GM18517 (cell line): ENCODE results near the gene RP2.

ENCODE experiments used
- ATAC-seq: cut with Tn5 transposase; IDR thresholded peaks from one replicate; pipeline ENCODE4 v1.9.1; 2021; ENCODE audit warnings: mild to moderate bottlenecking, moderate library complexity; ENCODE audit not compliant: unreplicated experiment

The RP2 gene

DNA sequence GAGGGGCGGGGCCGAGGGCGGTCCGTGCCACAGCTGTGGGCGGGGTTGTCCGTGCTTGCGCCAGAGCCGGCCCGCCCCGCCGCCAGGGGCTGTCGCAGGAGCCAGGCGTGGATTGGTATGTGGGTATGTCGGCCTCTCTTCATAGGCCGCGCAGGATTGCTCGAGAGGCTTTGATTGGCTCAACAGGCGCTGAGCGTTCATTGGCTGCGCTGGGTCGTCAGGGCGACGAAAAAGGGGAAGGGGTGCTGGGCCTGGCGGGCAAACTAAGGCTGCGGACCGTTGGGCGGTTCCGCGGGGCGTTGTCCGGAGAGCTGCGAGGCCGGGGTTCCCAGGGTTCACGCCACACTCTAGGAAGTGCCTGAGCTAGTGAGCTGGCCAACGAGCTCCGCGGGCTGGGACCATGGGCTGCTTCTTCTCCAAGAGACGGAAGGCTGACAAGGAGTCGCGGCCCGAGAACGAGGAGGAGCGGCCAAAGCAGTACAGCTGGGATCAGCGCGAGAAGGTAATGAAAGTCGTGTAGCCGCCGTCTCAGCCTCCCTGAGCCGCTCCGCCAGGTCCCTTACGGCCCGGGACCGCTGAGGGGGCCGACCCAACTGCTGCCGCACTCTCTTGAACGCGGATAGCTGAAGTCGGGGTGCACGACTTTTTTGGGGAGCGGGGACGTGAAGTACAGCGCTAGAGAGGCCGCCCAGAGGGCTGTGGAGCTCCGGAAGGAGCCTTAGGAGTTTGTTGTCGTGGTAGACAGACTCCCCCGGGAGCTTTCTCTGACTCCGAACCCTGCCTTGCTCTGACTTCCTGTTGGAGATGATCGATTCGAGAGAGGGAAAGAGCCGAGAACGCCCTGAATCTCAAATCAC is at the start of gene RP2:
Gene RP2, plus strand, starts transcription at position 343 of the 857 bp plus-strand sequence. Its CDS starts 58 bp downstream, at position 401.
- peak; percentile 90 for ATAC-seq

DNA sequence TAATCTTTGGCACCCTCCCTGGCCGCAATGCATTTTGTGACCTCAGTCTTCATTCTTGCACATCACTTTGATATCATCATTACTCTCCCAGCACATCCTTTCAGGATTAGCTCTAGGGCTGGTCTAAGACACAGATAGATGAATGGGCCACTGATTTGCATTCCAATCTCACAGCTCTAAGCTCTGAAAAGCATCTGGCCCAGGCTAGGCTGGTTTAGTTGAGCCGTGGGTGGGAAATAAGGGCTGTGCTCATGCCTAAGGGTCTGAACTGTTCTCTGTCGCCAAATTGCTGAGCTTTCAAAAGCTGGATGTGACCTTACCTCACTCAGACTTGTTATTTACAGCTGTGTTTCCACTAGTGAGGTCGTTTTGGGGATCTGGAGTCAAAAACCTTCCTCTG is 47.9 kb upstream of the RP2 start:
- no peak for ATAC-seq

DNA sequence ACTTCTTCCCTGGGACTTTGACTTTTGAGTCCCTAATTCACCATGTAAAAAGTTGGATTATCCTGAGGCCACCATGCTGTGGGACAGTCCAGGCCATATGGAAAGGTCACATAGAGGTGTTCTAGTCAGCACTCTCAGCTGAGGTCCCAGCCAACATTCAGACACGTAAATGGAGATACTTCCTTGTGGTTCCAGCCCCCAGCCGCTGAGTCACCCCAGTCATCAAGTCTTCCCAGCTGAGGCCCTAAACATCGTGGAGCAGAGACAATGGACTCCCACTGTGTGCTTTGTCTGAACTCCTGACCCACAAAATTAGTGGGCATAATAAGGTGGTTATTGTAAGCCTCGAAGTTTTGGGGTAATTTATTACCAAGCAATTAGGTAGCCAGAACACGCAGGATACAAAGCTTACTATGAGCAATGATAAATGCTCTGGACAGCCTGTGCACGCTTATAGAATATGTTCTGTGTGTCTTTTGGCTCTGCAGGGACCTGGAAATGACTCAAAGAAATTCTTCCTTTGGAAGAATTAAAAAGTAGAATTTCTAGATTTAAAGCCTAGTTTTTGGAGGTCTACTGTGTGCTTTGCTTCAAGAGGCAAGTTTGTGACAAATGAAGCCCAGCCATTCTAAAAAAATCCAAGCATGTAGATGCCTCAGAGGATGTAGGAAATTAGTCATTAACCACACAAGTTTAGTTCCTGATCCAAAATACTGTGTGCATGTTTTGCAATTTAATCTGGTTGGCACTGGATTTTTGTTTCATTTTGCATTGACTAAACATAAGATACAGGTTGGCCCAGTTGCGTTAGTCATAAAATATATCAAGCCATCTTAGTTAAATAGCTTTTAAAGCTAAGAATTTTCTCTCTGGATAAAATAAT is 44.7 kb upstream of the RP2 start:
- no peak for ATAC-seq

DNA sequence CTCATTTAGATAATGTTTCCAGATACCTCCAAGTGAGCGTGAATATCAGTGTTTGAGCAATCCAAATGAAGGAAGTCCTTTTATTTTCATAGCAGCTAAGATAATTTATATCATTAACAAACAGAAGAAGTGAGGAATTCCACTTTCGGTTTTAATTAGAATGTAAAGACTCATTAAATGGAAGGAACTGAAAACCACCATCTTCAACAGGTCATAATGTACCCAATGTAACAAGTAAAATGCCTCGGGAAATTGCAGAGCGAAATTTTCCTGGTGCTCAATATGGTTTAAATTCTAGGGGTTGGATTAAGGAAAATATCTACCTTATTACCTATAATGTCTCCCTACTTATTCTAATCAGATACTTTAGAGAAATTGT is 44.0 kb upstream of the RP2 start:
- no peak for ATAC-seq

DNA sequence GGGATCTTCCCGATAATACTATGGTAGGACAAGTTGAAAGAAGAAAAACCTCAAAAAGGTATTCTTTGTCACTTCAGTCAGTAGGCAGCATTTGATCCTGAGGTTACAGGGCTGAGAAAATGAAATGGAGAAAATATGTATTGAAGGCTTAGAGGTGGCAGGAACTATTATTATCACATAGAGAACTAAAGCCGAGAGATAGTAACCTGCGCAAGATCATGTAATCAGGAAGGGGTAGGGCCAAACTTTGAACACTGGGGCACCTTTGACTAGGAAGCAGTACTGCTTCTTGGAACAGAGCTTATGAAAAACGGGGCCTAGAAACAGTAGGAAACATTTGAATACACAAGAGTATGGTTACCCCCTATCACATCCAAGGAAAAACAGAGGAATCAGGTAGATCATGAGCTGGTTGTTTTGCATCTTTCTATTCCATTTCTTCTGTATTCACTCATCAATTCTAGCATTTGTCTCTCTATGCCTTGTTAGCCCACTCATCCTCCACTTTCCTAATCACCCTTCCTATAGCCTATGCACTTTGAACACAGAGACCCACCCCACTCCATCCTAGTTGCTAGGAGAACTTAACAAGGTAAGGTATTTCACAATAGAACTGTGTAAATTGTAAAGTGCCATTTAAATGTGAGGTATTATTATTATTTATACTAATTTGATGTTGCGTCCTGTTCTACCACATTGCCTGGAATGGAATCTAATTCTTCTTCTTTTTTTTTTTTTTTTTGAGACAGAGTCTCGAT is 43.3 kb upstream of the RP2 start:
- ATAC-seq: no peak

DNA sequence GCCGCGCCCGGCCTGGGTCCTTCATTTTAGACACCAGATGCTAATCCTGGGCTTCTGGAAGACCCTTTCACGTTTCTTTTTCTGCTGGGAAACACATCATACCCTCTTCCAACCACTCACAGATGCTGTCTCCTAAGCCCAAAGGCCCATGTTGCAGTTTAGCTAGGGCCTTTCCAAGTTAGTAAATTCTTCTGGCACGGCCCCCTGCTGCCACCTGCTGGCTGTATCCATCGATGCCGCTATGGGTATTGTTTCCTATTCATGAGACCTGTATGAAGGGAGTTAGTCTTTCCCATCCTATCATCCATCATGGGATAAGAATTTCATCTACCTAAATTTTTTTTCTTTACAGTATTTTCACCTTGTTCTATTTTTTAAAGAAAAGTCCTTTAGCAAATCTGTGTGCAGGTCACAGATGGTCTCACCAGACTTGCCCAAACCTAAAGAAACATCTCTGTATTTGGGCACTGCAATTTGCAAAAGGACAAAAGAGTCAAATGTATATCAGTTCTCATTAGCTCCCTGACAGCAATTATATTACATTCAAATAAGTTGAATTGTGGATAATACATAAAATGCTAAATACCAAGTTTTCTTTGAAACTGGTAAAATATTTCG is 40.2 kb upstream of the RP2 start:
- no peak for ATAC-seq

DNA sequence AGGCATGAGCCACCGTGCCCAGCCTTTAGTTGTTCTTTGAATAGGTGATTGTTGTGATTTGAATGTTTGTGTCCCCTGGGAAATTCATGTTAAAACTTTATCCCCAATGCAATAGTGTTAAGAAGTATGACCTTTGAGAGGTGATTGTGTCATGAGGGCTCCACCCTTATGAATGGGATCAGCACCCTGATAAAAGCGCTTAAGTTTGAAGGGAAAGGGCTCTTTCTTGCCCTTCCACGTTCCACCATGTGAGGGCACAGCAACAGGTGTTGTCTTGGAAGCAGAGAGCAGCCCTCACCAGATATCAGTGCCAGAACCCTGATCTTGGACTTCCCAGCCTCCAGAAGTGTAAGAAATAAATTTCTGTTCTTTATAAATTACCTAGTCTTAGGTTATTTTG is 33.7 kb upstream of the RP2 start:
- no peak for ATAC-seq

DNA sequence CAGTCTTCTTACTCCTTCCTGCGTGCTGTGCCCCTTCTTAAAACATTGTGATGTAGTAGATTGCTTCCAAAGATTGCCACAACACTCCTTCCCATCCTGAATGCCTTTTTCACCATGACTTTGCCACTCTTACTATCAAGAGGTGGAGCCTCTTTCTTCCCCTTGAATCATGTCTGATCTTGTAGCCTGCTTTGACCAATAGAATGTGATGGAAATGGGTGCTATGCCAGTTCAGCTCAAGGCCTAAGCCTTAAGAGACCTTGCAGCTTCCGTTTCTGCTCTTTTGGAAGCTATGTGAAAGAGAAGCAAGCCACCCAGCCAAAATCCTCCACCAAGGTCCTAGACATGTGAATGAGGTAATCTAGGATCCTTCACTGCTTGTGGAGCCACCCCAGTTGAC is 31.6 kb upstream of the RP2 start:
- ATAC-seq: no peak

DNA sequence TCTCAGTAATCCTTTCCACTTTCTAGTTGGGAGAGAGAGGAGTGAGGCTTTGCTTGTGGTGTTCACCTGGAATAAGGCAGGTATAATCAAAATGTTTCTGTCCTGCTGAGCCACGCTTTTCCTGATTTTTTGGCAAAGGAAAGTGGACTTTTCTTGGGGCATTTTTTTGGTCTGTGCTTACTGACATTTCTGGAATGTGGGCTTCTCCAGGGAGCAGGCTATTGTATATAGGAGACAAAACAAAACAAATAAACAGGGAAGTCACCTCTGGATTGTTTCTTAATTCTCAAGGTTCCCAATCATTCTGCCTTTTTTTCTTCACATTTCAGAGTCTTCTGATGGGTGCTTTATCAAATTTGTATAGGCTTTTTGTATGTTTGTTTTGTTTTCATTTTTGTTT is 25.7 kb upstream of the RP2 start:
- ATAC-seq: no peak

DNA sequence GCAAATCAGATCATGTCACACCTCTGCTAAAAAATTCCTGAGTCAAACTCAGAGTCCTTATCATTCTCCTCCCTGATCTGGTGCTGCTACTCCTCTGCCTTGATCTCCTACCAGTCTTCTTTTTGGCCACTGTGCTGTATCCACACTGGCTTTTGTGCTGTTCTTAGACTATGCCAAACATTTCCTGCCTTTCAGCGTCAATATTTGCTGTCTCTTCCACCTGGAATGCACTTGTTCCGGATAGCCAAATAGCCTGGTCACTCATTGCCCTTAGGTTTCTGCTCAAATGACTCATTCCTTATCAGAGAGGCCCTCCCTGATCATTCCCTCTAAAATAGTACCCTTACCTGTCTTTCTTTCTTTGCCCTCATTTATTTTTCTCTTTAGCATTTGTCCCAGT is 24.4 kb upstream of the RP2 start:
- no peak for ATAC-seq

DNA sequence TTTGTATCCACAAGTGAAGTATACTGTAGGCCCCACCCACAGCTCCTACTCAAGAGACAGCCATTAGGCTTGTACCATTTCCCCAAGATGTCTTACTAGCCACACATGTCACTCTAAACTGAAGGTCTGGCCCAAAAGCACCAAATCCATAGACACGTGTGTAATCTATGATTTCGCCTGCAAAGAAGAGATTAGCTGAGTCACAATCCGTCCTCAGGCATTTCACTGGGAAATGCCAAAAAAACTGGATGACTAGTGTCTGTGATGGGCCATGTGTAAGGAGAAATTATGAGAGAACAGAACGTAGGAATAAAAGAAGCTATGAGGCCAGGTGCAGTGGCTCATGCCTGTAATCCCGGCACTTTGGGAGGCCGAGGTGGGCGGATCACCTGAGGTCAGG is 21.9 kb upstream of the RP2 start:
- no peak for ATAC-seq

DNA sequence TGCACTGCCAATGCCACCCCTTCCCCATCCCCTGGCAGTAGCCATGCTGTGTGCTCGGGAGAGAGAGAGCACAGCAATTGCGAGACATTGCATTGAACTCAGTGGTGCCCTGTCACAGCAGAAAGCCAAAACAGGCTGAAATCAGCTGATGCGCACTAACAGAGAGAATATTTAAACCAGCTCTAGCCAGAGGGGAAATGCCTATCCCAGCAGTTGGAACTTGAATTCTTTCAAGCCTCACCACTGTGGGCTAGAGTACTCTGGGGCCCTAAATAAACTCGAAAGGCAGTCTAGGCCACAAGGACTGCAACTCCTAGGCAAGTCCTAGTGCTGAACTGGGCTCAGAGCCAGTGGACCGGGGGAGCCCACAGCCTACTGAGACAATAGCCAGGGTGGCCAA is 17.7 kb upstream of the RP2 start:
- ATAC-seq: no peak

DNA sequence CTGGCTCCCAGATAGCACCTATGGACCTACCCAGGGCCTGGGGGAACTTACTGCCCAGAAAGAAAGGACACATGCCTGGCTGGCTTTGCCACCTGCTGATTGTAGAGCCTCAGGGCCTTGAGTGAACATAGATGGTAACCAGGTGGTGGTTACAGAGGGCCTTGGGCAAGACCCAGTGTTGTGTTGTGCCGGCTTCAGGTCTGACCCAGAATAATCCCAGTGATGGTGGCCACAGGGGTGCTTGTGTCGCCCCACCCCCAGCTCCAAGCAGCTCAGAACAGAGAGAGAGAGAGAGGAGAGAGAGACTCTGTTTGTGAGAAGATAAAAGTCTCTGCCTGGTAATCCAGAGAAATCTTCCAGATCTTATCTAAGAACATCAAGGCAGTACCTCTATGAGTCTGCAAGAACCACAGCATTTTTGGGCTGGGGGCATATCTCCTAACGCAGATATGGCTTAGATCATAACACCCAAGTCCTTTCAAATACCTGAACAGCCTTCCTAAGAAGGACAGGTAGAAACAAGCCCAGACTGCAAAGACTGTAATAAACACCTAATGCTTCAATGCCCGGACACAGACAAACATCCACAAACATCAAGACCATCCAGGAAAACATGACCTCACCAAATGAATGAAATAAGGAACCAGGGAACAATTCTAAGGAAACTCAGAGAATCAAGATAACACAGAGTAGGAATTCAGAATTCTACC is 16.3 kb upstream of the RP2 start:
- no peak for ATAC-seq

DNA sequence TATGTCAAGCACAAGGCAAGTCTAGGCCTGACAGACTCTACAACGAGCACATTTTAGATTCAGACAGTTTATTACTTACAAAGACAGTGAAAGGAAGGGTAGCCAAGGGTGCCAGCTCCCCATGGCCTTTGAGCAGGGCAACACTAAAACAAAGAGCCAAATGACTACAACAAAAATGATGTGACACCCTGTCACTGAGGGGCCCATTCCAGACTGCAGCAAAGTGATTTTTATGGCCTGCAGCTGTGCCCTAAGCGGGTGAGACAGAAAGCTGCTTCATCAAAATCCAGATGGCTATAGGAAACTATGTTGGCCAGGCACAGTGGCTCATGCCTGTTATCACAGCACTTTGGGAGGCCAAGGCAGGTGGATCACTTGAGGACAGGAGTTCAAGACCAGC is 13.4 kb upstream of the RP2 start:
- no peak for ATAC-seq

DNA sequence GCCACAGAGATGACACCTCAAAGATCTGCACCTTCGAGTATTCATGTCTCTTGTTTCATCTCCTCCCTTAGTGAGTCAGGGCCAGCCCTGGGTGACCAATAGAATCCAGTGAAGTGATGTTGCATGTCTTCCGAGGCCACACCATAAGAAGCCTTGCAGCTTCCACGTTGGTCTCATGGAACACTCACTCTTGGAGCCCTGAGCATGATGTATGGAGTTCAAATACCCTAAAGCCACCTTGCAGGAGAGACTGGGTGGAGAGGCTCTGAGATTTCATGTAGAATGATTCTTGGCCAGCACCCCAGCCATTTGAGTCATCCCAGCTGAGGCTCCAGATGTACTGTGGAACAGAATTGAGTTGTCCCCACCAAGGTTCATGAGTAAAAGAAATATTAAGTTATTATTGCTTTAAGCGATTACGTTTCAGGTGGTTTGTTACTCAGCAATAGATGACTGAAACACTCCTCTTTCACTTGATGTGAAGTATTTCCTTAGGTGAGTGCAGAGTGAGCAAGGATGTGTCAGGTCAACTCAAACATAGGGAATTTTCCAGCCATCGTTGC is 5.0 kb upstream of the RP2 start:
- ATAC-seq: no peak

DNA sequence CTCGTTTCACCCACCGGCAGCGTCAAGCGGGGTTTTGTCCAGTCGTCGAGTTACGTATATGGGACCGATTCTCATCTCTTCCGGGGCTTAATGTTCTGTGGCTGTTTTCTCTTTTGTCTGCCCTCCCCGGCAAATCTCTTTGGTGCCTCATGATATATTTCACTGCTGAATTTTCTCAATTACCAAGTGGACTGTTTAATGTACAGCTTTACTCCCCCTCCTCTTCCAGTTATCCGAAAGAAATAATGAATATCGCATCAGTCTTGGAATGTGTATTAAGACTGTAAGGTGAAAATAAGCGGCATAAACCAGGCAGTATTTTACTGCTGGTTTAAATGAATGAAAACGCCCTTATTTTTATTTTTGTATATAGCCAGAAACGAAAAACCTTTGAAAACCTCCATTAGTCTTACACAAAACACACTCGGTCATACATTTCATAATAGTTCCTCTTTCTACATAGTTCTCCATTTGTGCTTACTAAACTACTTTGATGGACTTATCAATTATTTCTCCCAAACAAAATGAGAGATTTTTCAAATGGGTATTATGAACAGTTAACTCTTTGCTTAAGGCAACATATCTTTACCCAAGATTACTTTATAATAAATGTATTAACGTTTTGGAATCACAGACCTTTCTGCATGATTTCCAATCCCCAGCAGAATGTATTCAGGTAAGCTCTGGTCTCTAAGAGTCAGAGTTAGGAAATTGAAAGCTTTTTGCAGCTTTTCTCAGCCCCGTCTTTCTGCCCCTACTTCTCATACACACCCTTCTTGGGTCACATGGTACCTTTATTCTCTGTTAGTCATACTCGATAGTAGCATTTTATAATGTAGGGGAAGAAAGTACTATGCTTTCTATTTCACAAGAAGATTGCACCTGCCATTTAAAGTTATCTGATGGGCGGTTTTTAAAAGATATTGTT is 979 bp downstream of the RP2 start:
- no peak for ATAC-seq

DNA sequence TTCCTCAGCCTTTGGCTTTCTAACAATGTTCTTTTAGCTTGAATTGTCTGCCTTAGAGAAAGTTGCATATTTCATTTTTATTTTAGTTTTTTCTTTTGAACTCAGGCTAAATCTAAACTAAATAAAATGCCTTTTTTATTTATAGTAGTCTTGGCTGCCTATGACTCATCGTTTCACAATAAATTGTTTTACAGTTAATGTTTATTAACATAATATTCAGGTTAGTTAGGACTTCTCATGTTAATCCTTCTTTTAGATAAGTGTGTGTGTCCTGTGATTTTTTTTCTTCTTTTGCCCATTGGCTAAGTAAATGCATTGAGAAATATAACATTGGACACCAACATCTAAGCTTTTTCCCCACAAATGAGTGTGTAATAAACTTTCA is 1.6 kb downstream of the RP2 start:
- no peak for ATAC-seq

DNA sequence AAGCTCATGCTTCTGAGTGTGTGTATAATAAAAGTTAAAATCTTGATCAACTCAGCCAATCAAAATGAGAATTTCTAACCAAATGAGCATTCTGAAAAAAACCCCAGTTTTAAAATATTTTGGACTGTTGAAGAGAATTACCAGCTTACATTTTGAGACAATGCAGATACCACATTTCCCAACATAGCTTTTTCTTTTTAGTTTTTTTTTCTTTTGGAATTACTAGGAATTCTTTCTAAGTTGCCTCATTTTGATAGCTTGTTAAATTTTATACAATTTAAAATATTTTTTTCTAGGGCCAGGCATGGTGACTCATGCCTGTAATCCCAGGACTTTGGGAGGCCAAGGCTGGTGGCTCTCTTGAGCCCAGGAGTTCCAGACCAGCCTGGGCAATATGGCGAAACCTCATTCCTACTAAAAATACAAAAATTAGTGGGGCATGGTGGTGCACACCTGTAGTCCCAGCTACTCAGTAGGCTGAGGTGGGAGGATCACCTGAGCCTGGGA is 2.2 kb downstream of the RP2 start:
- ATAC-seq: no peak

DNA sequence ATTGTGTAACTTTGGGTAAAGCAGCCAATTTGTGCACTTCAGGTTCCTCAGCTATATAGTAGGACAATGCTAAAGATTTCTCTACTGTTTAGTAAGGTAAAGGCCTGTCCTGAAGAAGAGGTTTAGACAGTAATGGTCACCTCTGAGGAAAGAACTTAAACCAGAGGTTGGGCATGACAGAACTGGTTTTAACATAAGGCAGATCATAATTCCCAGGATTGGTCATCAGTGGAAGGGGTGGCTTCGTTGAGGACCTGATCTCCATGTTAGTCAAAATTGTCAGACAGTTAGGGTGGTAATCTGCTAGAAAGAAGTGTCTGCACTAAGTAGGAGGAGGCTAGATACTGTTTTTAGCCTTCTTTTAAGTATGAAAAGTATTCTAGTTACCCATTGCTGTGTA is 4.1 kb downstream of the RP2 start:
- no peak for ATAC-seq
